Measurements from ENCODE around the gene TRIM15.
"Not testable (repeated sequence)": the region's sequence is repeated elsewhere in the genome, so short reads cannot be mapped to it uniquely, and the experiment has no call there.

Gene TRIM15

DNA sequence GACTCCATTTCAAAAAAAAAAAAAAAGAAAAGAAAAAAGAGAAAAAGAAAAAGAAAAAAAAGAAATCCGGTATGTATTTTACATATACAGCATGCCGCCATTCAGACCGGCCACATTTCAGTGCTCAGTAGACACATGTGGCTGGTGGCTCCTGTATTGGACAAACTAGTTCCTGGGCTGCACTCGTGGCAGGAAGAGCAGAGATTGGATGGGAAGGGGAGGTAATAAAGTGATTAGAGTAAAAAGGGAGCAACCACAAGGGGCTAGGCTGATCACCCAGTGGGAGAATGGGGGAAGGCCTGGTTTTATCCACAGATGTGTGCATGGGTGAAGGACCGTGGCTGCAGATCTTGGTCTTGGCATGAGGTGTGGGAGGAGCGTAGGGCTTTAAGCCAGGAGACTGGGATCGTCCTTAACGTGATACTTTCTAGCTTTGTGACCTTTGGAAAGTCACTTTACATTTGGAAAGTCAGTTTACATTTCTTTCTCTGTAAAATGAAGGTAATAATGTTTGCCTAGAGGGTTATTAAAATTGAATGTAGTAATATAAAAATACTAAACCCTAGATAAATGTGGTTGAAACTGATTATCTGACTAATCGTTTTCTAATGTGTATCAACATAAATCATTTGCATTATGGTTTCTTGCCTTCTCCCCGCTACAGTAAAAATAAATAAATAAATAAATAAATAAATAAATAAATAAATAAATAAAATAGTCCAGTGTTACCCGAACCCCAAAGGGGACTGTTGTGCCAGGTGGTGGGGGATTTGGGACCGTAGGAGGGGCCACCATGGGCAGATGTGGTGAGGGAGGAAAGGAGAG lies 869 bp upstream of the TRIM15 start:
- no peak for DNase-seq (ENCODE audit: low read depth in 2 of 2)

DNA sequence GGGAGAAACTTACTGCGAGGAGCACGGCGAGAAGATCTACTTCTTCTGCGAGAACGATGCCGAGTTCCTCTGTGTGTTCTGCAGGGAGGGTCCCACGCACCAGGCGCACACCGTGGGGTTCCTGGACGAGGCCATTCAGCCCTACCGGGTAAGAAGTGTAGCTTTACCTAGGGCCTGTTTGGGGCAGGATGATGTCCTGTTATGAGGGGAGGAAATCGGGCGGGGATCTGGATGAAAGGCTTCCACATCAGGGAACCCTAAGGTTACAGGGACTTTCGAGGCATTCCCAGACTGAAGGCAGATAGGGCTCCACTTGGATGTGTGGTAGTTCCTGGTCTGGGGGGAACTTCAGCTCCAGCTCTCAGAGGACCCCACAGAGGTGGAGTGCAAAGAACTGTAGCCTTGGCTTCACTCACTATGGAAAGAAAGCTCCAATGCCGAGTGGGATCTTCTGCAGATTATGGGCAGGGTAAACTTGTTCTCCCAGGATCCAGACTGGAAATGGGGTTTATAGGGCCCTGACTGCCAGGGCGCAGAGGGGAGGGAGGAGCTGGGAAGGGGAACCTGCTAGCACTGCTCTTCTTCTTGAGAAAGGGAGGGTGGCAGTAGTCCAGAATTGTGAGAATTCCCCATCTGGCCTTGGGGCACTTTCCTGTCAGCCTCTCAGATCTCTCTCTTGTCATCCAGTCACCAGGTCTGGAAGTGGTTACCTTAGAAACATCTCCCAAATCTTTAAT lies 740 bp downstream of the TRIM15 start:
- DNase-seq (ENCODE audit: low read depth in 2 of 2) = no peak

DNA sequence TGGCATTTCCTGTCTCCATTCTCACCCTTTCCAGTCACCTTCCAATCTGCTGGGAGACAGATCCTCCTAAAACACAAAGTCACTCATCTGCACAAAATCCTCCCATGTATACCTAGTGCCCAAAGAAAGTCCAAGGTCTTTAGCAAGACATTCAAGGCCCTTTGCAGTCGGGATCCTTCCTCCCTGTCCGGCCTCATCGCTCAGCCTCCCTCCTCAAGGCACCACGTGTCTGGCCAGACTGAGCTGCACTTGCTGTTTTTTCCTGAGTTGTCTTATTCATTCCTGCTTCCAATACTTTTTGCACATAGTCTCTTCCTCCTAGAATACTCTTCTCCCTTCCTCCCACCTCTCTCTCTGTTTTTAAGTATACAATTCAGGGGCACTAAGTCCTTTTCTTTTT lies 1.4 kb downstream of the TRIM15 start:
- no peak for DNase-seq (ENCODE audit: low read depth in 2 of 2)

DNA sequence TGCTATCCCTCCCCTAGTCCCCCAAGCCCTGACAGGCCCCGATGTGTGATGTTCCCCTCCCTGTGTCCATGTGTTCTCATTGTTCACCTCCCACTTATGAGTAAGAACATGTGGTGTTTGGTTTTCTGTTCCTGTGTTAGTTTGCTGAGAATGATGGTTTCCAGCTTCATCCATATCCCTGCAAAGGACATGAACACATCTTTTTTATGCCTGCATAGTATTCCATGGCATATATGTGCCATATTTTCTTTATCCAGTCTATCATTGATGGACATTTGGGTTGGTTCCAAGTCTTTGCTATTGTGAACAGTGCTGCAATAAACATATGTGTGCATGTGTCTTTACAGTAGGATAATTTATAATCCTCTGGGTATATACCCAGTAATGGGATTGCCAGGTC lies 1.9 kb downstream of the TRIM15 start:
- DNase-seq (ENCODE audit: low read depth in 2 of 2) = not testable (repeated sequence)

DNA sequence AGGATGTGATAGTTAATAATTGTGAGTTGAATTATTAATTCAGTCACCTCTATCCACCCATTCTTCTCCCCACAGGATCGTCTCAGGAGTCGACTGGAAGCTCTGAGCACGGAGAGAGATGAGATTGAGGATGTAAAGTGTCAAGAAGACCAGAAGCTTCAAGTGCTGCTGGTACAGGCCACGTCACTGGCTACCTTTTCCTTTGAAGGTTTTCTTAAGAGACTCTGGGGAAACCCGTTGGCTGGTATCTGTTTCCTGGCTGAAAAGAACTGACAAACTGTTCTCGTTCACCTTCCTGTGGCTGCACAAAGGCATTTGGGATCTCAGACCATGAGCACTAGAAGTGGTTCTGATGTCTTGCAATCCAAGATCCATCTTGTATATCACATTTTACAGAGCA lies 3.8 kb downstream of the TRIM15 start:
- DNase-seq (ENCODE audit: low read depth in 2 of 2) = no peak

DNA sequence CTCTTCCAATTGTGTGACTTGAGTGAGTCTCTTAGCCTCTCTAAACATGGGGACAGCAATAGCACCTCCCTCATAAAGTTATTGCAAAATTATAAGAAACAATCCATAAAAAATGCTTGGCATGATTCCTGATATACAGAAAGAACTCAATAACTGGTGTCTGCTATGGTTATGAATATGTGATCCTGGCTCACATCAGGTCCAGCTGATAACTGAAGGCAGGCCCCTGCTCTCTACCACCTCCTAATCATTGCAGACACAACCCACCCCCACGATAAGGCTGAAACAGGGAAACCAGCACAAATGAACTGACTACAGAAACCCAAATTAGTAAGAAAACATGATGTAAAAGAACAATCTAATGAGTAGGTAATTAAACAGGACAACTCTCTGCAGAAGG lies 5.4 kb downstream of the TRIM15 start:
- DNase-seq (ENCODE audit: low read depth in 2 of 2) = no peak

DNA sequence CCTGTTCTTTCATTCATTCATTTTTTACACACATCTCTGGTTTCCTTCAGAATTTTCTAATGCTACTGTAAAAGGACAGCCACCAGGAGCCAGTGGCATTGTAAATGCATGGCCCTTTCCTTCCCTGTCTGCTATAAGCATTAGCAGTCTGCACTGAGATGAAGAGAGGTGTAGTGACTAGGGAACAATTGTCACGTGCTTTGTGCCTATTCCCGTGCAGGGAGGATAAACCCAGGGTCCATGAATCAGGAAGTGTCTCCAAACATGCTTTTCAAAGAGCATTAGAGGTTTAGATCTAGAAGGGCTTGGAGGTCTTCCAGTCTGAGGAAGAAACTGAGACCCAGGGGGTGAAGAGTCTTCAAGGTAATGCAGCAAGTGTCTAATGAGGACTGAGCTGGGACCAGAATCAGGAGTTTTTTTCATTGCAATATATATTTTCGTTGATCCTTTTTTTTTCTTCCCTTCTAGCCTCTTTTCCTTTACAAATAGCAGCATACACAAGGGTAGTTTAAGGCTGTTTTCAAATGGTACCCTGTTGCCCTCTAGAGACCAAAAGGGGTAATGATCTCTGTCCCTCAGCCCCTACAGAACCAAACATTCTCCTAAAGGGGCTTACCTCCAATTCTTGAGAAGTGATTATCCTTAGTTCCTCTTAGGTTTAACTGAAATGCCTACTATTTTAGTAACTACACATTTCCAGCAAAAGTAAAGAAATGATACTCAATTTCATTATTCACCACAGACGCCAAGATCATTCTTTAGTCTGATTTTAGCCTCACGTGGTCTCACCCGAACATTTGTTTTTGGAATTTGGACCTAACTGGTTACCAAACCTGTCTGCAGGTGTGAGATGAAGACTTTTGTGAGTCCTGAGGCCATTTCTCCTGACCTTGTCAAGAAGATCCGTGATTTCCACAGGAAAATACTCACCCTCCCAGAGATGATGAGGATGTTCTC lies 6.6 kb downstream of the TRIM15 start:
- DNase-seq (ENCODE audit: low read depth in 2 of 2) = no peak

DNA sequence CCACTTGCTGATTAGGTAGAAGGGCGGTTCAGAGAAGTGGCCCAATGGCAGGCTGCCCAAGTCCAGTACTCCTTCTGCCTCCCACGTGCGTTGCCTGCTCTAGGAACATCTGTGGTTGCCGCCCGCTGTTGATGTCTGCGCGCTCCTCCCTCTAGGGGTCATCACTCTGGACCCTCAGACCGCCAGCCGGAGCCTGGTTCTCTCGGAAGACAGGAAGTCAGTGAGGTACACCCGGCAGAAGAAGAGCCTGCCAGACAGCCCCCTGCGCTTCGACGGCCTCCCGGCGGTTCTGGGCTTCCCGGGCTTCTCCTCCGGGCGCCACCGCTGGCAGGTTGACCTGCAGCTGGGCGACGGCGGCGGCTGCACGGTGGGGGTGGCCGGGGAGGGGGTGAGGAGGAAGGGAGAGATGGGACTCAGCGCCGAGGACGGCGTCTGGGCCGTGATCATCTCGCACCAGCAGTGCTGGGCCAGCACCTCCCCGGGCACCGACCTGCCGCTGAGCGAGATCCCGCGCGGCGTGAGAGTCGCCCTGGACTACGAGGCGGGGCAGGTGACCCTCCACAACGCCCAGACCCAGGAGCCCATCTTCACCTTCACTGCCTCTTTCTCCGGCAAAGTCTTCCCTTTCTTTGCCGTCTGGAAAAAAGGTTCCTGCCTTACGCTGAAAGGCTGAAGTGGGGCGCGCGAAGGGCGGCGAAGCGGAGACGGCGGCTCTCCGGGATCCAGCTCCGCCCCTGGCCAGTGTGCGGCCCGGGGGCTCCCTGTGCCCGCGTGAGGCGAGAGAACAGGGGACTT lies 8.5 kb downstream of the TRIM15 start:
- no peak for DNase-seq (ENCODE audit: low read depth in 2 of 2)

DNA sequence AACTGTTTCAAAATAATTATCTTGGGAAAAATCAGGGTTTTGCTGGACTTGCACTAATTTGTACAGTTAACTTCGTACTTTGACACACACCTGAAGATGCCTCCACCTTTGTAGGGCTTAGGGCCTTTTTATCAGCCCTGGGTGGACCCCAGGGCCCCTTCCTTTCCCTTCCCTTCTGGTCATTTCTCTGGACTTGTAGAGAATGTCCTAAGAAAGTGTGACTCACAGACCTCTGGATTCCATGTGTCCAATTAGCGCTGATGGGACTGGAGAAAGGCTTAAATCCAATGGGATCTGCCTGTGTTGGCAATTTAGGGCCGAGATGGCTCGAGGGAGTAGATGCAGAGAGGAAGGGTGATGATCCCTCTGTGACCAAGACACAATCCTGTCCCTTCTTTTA lies 9.3 kb downstream of the TRIM15 start:
- no peak for DNase-seq (ENCODE audit: low read depth in 2 of 2)

DNA sequence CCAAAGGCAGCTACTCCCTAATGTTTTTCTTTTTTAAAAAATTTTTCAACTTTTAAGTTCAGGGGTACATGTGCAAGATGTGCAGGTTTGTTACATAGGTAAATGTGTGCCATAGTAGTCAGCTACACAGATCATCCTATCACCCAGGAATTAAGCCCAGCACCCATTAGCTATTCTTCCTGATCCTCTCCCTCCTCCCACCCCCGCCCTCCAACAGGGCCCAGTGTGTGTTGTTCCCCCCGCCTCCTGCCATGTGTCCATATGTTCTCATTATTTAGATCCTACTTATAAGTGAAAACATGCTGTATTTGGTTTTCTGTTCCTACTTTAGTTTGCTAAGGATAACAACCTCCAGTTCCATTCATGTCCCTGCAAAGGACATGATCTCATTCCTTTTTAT lies 12.4 kb downstream of the TRIM15 start:
- DNase-seq (ENCODE audit: low read depth in 2 of 2) = no peak

DNA sequence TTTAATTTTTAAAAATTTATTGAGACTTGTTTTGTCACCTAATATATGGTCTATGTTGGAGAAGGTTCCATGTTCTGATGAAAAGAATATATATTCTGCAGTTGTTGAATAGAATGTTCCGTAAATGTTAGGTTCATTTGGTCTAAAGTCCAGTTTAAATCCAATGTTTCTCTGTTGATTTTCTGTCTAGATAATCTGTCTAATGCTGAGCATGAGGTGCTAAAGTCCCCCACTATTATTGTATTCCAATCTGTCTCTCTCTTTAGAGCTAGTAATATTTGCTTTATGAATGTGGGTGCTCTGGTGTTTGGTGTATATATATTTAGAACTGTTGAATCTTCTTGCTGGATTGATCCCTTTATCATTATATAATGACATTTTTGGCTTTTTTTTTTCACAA lies 15.5 kb downstream of the TRIM15 start:
- no peak for DNase-seq (ENCODE audit: low read depth in 2 of 2)

DNA sequence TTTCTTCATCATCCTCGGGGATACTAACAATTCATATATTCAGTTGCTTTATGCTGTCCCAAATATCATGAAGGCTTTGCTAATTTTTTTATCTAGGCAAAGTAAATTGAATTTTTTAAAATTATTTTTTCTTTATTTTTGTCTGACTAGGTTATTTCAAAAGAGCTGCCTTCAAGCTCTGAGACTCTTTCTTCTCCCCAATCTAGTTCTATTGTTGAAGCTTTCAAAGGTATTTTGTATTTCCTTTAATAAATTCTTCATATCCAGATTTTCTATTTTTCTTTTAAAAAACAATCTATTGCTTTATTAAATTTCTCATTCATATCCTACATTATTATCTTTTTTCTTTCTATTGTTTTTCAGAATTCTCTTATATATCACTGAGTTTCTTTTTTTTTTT lies 16.8 kb downstream of the TRIM15 start:
- no peak for DNase-seq (ENCODE audit: low read depth in 2 of 2)

DNA sequence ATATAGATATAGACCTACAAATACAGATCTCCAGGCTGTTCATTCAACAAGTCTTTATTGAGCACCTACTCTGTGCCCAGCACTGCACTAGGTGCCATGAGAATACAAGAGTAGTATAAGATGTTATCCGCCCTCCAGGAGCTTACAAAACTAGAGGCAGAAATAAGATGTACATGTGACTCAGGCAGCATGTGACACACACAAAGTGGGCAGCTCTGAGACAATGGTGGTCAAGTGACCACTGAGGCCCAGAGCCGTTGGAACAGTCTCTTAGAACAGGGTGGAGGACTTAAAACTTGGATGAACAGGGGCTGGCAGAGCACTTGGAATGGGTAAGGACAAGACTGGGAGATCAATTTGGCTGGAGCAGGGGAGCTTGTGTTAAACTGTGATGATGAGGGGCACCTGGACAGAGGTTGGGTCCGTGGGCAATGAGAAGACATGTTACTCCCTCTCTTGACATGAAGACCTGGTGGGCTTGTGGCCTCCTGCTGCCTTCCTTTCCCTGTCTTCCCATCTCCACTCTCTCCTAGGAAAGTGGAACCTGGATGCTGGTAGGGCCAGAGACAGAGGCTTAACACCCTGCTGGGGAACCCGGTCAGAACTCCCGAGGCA lies 21.2 kb downstream of the TRIM15 start:
- DNase-seq (ENCODE audit: low read depth in 2 of 2) = no peak

DNA sequence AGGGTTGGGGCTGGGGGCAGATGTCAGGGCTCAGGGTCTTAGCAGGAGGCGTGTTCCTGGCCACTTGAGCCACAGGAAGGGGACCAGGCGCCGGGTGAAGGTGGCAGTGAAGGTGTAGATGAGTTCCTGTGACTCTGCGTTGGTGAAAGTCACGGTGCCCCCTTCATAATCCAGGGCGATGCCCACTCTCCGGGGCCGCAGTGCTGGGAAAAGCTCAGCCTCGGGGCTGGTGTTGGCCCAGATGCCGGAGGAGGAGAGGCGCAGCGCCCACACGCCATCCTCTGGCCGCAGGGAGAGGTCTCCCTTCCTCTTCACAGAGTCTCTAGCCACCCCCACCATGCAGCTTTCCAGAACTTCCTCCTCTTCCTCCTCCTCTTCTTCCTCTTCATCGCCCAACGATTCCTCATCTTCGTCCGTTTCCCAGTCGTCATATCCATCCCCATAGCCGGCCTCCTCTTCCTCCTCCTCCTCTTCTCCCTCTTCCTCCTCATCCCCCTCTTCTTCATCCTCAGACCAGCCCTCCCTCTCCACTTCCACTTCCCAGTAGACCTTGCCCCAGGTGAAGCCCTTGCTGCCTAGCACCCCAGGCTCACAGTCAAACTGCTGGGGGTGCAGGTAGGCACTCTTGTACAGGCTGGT lies 22.6 kb downstream of the TRIM15 start:
- DNase-seq (ENCODE audit: low read depth in 2 of 2) = no peak

DNA sequence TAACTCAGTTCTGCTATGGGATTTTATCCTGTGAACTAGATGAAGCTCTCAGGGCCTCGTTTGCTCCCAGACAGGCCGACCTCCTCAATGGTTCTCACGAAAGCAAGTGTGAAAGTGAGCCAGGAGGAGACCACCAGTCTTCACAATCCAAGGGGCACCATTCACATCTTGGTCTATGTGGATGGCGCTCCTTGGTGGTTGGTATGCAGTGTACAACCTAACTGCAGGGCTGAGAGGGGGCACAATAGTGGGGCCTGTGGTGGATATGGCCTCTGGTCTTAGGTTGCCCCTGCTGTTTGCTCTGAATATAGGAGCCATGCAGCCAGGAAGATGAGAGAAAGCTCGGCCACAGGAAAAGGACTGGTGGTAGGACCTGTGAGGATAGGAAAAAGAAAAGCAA lies 25.2 kb downstream of the TRIM15 start:
- no peak for DNase-seq (ENCODE audit: low read depth in 2 of 2)

DNA sequence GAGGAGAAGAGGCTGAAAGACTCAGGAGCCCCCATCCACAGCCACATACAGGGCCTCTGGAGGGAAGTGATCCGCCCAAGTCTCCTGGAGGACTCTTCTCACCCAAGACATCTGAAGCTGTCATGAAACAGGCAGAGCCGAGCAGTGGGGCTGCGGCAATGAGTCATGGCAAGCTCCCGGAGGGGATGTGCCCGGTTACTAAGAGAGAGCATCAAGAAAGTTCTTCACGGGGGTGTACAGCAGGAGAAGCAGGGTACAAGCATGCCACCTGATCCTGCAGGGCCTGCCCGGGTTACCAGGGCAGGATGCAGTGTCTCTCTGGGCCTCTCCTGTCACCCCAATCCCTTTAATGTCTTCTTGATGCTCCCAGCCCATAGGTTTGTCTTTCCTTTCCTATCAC lies 28.7 kb downstream of the TRIM15 start:
- DNase-seq (ENCODE audit: low read depth in 2 of 2) = no peak

DNA sequence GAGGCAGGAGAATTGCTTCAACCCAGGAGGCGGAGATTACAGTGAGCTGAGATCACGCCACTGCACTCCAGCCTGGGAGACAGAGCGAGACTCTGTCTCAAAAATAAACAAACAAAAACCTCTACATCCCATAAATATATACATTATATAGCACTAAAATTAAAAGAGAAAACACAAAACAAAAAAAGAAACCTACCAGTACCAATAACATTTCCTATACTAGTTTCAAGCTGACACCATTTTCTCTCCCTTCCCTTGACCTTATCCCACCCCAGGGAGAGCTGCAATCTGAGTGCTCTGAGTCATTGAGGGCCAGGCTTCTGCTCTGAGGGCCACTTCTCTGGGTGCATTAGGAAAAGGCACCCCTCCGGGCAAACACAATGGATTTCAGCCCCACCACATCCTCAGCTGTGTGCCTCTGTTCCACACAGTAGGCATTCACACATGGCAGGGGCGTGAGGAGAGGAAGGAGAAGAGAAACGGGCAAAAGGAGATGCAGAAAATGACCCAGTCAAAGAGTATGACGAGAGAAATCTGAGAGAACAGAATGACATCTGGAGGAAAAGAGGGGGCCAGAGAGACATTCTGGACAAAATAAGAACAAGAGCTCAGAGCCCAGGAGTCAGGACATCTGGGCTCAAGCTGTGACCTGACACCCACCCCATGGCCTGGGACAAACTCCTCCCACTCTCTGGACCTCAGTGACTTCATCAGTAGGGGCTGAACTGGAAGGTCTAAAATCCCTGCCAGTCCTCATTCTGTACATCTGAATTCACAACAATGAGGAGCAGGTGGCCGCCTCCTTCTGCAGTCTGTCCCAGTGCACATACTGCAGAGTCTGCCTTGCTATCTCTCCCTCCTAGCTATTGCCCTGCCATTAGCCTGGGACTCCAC lies 31.7 kb downstream of the TRIM15 start:
- no peak for DNase-seq (ENCODE audit: low read depth in 2 of 2)

DNA sequence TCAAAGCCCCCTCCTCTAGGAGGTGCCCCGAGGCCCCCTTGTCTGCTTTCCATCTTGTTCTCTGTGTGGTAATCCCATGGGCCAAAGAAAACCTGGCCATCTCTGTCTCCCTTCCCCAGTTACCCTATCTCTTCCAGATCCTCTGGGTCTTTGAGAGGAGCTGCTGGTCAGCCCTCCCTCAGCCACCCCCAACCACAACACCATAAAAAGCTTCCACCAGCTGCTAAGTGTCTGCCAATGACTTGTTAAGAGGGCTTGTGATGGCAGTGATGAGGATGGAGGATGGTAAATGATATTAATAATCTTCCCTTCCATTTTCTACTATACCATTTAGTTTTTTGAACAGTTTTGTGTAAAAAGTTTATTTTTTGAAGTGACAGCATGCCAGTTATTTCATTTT lies 32.6 kb downstream of the TRIM15 start:
- DNase-seq (ENCODE audit: low read depth in 2 of 2) = no peak

DNA sequence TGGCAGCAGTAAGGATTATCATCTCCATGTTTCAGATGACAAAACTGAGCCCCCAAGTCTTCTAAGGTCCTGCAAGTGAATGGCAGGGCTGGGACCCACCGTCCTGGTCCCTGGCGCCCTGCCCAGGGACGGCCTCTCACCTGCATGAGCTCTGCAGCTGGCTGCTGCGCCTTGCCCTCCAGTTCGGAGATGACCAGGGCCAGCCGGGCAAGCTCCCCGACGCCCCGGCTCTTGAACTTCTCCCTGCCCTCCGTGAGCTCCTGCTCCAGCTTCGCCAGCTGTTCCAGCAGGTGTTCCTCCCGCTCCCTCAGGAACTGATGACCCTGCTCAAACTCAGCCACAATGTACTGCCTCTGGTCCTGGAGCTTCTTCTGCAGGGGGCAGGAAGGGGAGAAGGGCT lies 33.0 kb downstream of the TRIM15 start:
- no peak for DNase-seq (ENCODE audit: low read depth in 2 of 2)

All from activated CD8-positive, alpha-beta memory T cell treated with anti-CD3 and anti-CD28 coated beads for 4 hours (primary cell).